Stimulated activated CD4-positive, alpha-beta T cell treated with anti-CD3 and anti-CD28 coated beads, Interleukin-1b, Interleukin-23, amount 100 ng/mL, for 24 hours (primary cell): Measurements from ENCODE around the gene MTCH2.
"Not testable (repeated sequence)": the region's sequence is repeated elsewhere in the genome, so short reads cannot be mapped to it uniquely, and the experiment has no call there.

ENCODE experiments used
- DNase-seq, 4 experiments: peaks; one replicate each; pipeline ENCODE4 v3.0.0-alpha.2; 2020; ENCODE audit warnings: low read depth in 4 of 4, low spot score in 1 of 4

The MTCH2 gene

GRCh38 chr11:47642099-47642855, at the start of gene MTCH2:
MTCH2 (minus strand) TSS chr11:47642559; CDS start chr11:47642465, 94 bp downstream.
- DNase-seq, result peak; percentile 85 to 93 (median 92)

- DNase-seq, result no peak
Measured at GRCh38 chr11:47691979-47692378, 49.6 kb upstream of the MTCH2 start.

DNA sequence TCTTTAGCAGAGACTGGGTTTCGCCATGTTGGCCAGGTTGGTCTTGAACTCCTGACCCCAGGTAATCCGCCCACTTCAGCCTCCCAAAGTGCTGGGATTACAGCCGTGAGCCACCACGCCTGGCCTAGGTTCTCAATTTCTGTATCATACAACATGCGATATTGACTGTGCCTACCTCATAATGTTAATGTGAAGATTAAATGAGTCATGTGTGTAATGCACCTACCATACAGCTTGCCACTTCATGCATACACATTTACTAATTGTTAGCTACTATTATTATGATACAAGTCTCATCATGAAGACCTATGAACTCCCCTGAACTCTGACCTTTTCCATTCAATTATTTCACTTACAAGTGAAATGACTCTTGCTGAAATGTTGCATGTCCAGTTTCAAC, 47.1 kb upstream of the MTCH2 start:
- DNase-seq, result no peak

GRCh38 chr11:47688991-47689390, 46.6 kb upstream of the MTCH2 start:
- no peak for DNase-seq

DNA sequence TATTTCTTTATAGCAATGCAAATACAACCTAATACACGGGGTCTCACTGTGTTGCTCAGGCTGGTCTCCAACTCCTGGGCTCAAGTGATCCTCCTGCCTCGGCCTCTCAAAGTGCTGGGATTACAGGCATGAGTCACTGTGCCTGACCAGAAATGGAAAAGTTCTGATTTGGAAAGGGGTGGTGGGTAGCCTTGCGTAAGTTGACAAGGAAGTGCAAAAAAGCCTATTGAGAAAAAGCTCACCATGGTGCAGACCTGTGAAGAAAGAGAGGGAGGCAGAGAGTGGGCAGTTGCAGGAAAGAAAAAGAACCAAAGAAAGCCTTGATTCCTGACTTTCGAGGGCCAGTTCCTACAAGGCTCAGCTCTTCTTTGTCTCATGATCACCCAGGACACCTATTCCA, 45.8 kb upstream of the MTCH2 start:
- no peak for DNase-seq

DNA sequence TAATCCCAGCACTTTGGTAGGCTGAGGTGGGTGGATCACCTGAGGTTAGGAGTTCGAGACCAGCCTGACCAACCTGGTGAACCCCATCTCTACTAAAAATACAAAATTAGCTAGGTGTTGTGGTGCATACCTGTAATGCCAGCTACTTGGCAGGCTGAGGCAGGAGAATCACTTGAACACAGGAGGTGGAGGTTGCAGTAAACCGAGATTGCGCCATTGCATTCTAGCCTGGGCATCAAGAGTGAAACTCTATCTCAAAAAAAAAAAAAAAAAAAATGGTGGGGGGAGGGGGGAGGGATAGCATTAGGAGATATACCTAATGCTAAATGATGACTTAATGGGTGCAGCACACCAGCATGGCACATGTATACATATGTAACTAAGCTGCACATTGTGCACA, 44.3 kb upstream of the MTCH2 start:
- DNase-seq, result not testable (repeated sequence)

- DNase-seq, result no peak
Measured at GRCh38 chr11:47686151-47686550, 43.8 kb upstream of the MTCH2 start.

- DNase-seq, result no peak
Measured at GRCh38 chr11:47675851-47676250, 33.5 kb upstream of the MTCH2 start.

- no peak for DNase-seq
Measured at GRCh38 chr11:47672283-47672730, 29.9 kb upstream of the MTCH2 start.

DNA sequence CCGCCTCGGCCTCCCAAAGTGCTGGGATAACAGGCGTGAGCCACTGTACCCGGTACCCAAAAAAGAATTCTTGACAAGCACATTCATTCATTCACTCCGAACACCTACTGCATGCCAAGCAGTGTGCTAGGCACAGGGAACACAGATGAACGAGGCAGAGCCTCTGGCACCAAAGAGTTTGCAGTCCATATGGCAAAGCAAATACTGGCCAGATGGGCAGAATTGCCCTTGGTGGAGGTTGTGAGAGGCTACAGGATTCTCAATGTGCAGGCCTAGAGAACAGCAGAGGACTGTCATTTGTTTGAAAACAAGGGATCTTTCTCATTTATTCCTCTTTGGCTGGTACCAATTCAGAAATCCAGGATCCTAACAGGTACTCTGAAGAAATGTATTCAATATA, 27.5 kb upstream of the MTCH2 start:
- DNase-seq, result no peak

- no peak for DNase-seq
Measured at GRCh38 chr11:47668665-47669064, 26.3 kb upstream of the MTCH2 start.

GRCh38 chr11:47667555-47667954, 25.2 kb upstream of the MTCH2 start:
- DNase-seq, result no peak

- DNase-seq, result no peak
Measured at GRCh38 chr11:47667135-47667534, 24.8 kb upstream of the MTCH2 start.

GRCh38 chr11:47664936-47665335, 22.6 kb upstream of the MTCH2 start:
- not testable (repeated sequence) for DNase-seq

GRCh38 chr11:47661245-47661644, 18.9 kb upstream of the MTCH2 start:
- DNase-seq, result no peak

DNA sequence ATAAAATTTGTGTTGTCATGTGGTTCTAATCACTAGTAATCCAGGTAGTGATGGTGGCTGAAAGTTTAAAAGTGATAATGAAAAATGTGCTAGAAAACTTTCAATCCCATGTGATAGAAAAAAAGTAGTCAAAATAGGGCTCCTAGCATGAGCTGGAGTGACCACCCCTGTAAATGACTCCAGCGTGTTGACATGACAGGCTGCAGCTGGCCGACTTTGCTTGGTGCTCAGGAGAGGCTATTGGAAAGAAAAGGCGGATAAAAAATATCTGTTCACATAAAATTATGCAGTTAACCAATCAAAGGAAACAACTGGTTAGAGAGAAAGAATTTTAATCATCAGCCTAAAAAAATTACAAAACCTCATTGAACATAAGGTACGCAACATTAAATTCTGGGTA, 16.9 kb upstream of the MTCH2 start:
- DNase-seq, result no peak

DNA sequence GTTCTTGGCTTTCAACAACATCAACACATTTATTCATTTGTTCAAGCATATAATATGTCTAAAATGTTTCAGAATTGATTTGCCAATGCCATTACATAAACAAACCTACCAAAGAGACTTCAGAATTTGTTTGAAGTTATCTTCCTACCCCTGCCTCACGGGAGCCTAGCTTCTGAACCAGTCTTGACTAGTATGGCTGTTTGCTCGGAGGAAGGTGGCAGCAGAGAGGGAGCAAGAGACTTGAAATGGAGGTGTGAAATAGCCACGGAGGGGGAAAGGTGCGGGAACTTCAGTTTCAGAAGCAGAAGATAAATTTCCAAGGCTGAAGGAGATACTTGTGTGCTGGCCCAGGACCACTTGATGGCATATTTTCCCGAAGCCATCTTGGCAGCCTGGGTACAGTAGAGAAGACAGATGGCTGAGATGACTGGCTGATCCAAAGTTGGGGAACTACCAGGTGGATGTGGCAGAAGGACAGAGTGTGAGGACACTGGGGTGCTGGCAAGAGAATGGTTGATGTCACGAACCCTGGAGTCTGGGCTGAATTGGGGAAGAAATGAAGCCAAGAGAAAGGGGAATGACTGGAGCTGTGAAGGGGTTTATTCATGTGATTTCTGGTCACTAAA, 14.0 kb upstream of the MTCH2 start:
- no peak for DNase-seq

- DNase-seq, result no peak
Measured at GRCh38 chr11:47651818-47652469, 9.6 kb upstream of the MTCH2 start.

DNA sequence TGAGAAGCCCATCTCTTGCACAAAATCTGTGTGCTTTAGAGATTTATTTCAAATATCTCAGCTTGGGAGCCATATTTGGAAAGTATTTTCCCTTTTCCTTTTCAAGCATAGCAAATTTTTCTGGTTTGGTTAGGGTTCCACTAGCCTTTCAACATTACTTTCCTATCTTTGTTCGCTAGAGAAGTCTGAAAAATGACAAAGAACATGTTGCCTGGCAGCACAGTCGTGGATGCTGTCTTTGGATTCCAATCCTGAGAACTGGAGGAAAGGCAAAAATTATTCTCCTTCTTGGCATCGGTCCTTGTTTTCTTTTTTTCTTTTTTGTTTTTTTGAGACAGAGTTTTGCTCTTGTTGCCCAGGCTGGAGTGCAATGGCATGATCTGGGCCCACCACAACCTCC, 6.9 kb upstream of the MTCH2 start:
- DNase-seq, result no peak

DNA sequence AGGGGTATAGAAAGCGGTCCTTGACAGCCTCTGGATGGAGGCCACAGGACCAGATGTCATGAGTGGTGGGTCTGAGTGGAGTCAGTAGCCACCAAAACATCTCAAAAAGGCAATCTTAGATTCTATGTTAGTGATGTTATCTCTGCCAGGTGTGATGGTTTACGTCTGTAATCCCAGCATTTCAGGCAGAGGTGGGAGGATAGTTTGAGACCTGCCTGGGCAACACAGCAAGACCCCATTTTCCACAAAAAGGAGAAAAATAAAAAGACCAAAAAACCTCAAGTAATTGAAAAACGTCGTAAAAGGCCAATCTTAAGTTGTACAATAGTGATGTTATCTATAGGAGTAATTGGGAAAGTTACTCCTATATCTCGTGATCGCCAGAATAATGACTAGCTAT, 3.7 kb upstream of the MTCH2 start:
- DNase-seq, result no peak

- DNase-seq, result no peak
Measured at GRCh38 chr11:47645500-47645899, 3.1 kb upstream of the MTCH2 start.

- no peak for DNase-seq
Measured at GRCh38 chr11:47641600-47642098, 710 bp downstream of the MTCH2 start.
